IPS DF 19.7 (cell line): ENCODE data around the gene DYTN.
"Not testable (repeated sequence)": the region's sequence is repeated elsewhere in the genome, so short reads cannot be mapped to it uniquely, and the experiment has no call there.

Experiments
- DNase-seq: peaks from one replicate; pipeline ENCODE4 v3.0.0-alpha.2; 2013; ENCODE audit warnings: low read depth, low spot score

Gene DYTN

GRCh38 chr2:206718296-206718695 is at the start of gene DYTN:
TSS of gene DYTN (minus strand) at chr2:206718396. CDS start at chr2:206718279, 117 bp downstream.
- DNase-seq, result no peak

- DNase-seq, result no peak
Observed at GRCh38 chr2:206766057-206766930, 48.1 kb upstream of the DYTN start.

GRCh38 chr2:206765242-206766056 is 47.3 kb upstream of the DYTN start, which contains the start of the genes FASTKD2 and MDH1B:
TSS of gene FASTKD2 (plus strand) at chr2:206765606. CDS start at chr2:206766694, 1,088 bp downstream.
TSS of gene MDH1B (minus strand) at chr2:206765328. CDS start at chr2:206765271, 57 bp downstream.
- peak; percentile 70 for DNase-seq

GRCh38 chr2:206764673-206765241 is 46.6 kb upstream of the DYTN start:
- DNase-seq, result no peak

GRCh38 chr2:206756816-206757215 is 38.6 kb upstream of the DYTN start:
- DNase-seq, result no peak

- DNase-seq, result no peak
Observed at GRCh38 chr2:206740800-206741199, 22.6 kb upstream of the DYTN start.

- no peak for DNase-seq
Observed at GRCh38 chr2:206739271-206739670, 21.1 kb upstream of the DYTN start.

GRCh38 chr2:206736935-206737334 is 18.7 kb upstream of the DYTN start:
- DNase-seq, result no peak

- no peak for DNase-seq
Observed at GRCh38 chr2:206733341-206733740, 15.1 kb upstream of the DYTN start.

GRCh38 chr2:206728277-206729199 is 10.3 kb upstream of the DYTN start:
- DNase-seq, result no peak

GRCh38 chr2:206727287-206727686 is 9.1 kb upstream of the DYTN start:
- no peak for DNase-seq

GRCh38 chr2:206723288-206723687 is 5.1 kb upstream of the DYTN start:
- DNase-seq, result no peak

- no peak for DNase-seq
Observed at GRCh38 chr2:206721256-206721920, 3.2 kb upstream of the DYTN start.

GRCh38 chr2:206716623-206717022 is 1.6 kb downstream of the DYTN start:
- DNase-seq, result no peak

- DNase-seq, result not testable (repeated sequence)
Observed at GRCh38 chr2:206715183-206715582, 3.0 kb downstream of the DYTN start.

- DNase-seq, result no peak
Observed at GRCh38 chr2:206713746-206714145, 4.5 kb downstream of the DYTN start.

- DNase-seq, result no peak
Observed at GRCh38 chr2:206708286-206708685, 9.9 kb downstream of the DYTN start.

- DNase-seq, result no peak
Observed at GRCh38 chr2:206707164-206707701, 11.0 kb downstream of the DYTN start.

- DNase-seq, result no peak
Observed at GRCh38 chr2:206701952-206702605, 16.1 kb downstream of the DYTN start.

GRCh38 chr2:206700156-206700555 is 18.0 kb downstream of the DYTN start:
- DNase-seq, result no peak
